ENCODE results near the gene KDELR3.

GRCh38 chr22:38467438-38467903 lies 425 bp upstream of the KDELR3 start:
- TF ChIP-seq MXI1 (IDR thresholded peaks at IDR 0.05; ENCODE audit: low read depth, low read length): no peak
- TF ChIP-seq CTCF (IDR thresholded peaks at IDR 0.05 in 2 of 3, conservative IDR thresholded peaks at IDR 0.05 in 1 of 3; ENCODE audit: control insufficient read depth in 2 of 3, extremely low read depth in 1 of 3, insufficient read depth in 1 of 3, low read depth in 3 of 3, low read length in 3 of 3): no peak
